Measurements from ENCODE around the gene HMOX1. TPM values are rescaled to one million over a fixed set of nuclear protein-coding genes. Genes with fewer than 3 reads are reported as not detected.

Gene HMOX1
- total and polyA plus RNA-seq, 2 of the 13 experiments (the other 11 are each of a cell fraction or from before 2014, with no cell fraction given): 53.6 to 67.4 TPM

DNA sequence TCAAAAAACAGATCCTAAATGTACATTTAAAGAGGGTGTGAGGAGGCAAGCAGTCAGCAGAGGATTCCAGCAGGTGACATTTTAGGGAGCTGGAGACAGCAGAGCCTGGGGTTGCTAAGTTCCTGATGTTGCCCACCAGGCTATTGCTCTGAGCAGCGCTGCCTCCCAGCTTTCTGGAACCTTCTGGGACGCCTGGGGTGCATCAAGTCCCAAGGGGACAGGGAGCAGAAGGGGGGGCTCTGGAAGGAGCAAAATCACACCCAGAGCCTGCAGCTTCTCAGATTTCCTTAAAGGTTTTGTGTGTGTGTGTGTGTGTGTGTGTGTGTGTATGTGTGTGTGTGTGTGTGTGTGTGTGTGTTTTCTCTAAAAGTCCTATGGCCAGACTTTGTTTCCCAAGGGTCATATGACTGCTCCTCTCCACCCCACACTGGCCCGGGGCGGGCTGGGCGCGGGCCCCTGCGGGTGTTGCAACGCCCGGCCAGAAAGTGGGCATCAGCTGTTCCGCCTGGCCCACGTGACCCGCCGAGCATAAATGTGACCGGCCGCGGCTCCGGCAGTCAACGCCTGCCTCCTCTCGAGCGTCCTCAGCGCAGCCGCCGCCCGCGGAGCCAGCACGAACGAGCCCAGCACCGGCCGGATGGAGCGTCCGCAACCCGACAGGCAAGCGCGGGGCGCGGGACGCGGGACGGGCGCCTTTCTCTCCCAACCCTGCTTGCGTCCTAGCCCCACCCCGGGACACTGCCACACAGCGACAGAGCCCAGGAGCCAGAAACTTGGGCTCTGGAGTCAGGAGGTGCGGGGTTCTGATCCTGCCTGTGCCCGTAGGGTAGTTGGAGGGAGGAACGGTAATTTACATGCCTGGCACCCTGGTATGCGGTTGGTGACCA, at the start of gene HMOX1 (continued):
- TF ChIP-seq, protein P1, sequence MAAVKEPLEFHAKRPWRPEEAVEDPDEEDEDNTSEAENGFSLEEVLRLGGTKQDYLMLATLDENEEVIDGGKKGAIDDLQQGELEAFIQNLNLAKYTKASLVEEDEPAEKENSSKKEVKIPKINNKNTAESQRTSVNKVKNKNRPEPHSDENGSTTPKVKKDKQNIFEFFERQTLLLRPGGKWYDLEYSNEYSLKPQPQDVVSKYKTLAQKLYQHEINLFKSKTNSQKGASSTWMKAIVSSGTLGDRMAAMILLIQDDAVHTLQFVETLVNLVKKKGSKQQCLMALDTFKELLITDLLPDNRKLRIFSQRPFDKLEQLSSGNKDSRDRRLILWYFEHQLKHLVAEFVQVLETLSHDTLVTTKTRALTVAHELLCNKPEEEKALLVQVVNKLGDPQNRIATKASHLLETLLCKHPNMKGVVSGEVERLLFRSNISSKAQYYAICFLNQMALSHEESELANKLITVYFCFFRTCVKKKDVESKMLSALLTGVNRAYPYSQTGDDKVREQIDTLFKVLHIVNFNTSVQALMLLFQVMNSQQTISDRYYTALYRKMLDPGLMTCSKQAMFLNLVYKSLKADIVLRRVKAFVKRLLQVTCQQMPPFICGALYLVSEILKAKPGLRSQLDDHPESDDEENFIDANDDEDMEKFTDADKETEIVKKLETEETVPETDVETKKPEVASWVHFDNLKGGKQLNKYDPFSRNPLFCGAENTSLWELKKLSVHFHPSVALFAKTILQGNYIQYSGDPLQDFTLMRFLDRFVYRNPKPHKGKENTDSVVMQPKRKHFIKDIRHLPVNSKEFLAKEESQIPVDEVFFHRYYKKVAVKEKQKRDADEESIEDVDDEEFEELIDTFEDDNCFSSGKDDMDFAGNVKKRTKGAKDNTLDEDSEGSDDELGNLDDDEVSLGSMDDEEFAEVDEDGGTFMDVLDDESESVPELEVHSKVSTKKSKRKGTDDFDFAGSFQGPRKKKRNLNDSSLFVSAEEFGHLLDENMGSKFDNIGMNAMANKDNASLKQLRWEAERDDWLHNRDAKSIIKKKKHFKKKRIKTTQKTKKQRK (IDR thresholded peaks at IDR 0.05; ENCODE audit: low read length): no peak
- TF ChIP-seq ETV6 (CRISPR knock-in tag; conservative IDR thresholded peaks at IDR 0.05): 0 out of 2 replicates have a peak, but pooled peaks have one; percentile 56
- TF ChIP-seq ZNF639 (CRISPR knock-in tag; conservative IDR thresholded peaks at IDR 0.05): no peak
- TF ChIP-seq FOXP1 (IDR thresholded peaks at IDR 0.05): no peak
- TF ChIP-seq FOXP1 (CRISPR knock-in tag; IDR thresholded peaks at IDR 0.05): peak; percentile 35; the same call in 1 of the 2 replicates
- TF ChIP-seq ZNF777 (CRISPR knock-in tag; IDR thresholded peaks at IDR 0.05): peak; percentile 67; the same call in 1 of the 2 replicates
- TF ChIP-seq SATB2 (CRISPR knock-in tag; IDR thresholded peaks at IDR 0.05): no peak
- TF ChIP-seq CTCF (CRISPR knock-in tag; IDR thresholded peaks at IDR 0.05): peak; percentile 72
- no peak for TF ChIP-seq EEA1 (CRISPR knock-in tag; IDR thresholded peaks at IDR 0.05; ENCODE audit: borderline replicate concordance)
- TF ChIP-seq MAFK (conservative IDR thresholded peaks at IDR 0.05 in 1 of 2, IDR thresholded peaks at IDR 0.05 in 1 of 2; ENCODE audit: low read length in 2 of 2): no peak
- TF ChIP-seq CCDC6 (CRISPR knock-in tag; IDR thresholded peaks at IDR 0.05): no peak; the same call in 1 of the 2 replicates
- TF ChIP-seq ZBTB7B (CRISPR knock-in tag; IDR thresholded peaks at IDR 0.05): peak; percentile 54
- no peak for TF ChIP-seq FOSL1 (CRISPR knock-in tag; IDR thresholded peaks at IDR 0.05; ENCODE audit: borderline replicate concordance)
- TF ChIP-seq FOXK1 (CRISPR knock-in tag; IDR thresholded peaks at IDR 0.05; ENCODE audit: borderline replicate concordance, low read depth): peak; percentile 58; the same call in 1 of the 2 replicates
- TF ChIP-seq ZNF768 (CRISPR knock-in tag; IDR thresholded peaks at IDR 0.05): peak; percentile 80
- no peak for TF ChIP-seq RBAK (CRISPR knock-in tag; IDR thresholded peaks at IDR 0.05)
- no peak for TF ChIP-seq ZNF737 (CRISPR knock-in tag; IDR thresholded peaks at IDR 0.05; ENCODE audit: borderline replicate concordance)
- TF ChIP-seq AGO2 (optimal IDR thresholded peaks at IDR 0.05; ENCODE audit: low read depth, low read length): peak; percentile 61
- peak; percentile 80 for TF ChIP-seq BHLHE40 (IDR thresholded peaks at IDR 0.05; ENCODE audit: low read length)
- TF ChIP-seq GTF2F1 (IDR thresholded peaks at IDR 0.05; ENCODE audit: low read length): no peak
- TF ChIP-seq, protein P2, sequence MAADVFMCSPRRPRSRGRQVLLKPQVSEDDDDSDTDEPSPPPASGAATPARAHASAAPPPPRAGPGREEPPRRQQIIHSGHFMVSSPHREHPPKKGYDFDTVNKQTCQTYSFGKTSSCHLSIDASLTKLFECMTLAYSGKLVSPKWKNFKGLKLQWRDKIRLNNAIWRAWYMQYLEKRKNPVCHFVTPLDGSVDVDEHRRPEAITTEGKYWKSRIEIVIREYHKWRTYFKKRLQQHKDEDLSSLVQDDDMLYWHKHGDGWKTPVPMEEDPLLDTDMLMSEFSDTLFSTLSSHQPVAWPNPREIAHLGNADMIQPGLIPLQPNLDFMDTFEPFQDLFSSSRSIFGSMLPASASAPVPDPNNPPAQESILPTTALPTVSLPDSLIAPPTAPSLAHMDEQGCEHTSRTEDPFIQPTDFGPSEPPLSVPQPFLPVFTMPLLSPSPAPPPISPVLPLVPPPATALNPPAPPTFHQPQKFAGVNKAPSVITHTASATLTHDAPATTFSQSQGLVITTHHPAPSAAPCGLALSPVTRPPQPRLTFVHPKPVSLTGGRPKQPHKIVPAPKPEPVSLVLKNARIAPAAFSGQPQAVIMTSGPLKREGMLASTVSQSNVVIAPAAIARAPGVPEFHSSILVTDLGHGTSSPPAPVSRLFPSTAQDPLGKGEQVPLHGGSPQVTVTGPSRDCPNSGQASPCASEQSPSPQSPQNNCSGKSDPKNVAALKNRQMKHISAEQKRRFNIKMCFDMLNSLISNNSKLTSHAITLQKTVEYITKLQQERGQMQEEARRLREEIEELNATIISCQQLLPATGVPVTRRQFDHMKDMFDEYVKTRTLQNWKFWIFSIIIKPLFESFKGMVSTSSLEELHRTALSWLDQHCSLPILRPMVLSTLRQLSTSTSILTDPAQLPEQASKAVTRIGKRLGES (CRISPR knock-in tag; IDR thresholded peaks at IDR 0.05; ENCODE audit: borderline replicate concordance): no peak
